Cardiac fibroblast (primary cell): Measurements from ENCODE around the gene CPA3.
A peak's percentile ranks its signal among the peaks of the same experiment; 100 is the strongest.

ENCODE experiments used
- DNase-seq, 2 donors: peaks; one replicate each; pipeline versions ENCODE4 v3.0.0 to v3.0.0-alpha.2; 2010; ENCODE audit warnings: low read depth in 2 of 2
- H3K4me3 ChIP-seq, 2 donors: replicated peaks in 1 of 2; 1 replicate in 1 of 2; 2 replicates in 1 of 2; pipeline ENCODE4 v1.5.1; 2011; ENCODE audit warnings: low read depth in 2 of 2, low read length in 2 of 2, mild to moderate bottlenecking in 2 of 2, moderate library complexity in 1 of 2
- CTCF ChIP-seq: IDR thresholded peaks from one replicate; pipeline ENCODE4 v1.5.1; 2011; ENCODE audit warnings: low read depth, mild to moderate bottlenecking, low read length, inconsistent platforms

The CPA3 gene

DNA sequence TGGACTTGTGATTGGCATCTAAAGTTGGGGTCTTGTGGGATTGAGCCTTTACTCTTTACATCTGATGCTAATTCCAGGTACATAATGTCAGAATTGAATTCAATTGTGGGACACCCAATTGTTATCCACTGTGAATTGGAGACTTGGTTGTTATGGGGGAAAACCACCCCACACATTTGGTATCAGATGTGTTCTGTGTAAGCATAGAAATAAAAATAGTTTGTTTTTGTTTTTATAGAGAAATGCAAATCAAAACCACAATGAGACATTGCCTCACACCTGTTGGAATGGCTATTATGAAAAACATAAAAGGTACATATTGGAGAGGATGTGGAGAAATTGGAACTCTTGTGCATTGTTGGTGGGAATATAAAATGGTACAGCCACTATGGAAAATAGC is 58.5 kb downstream of the CPA3 start:
- TF ChIP-seq CTCF: no peak
- DNase-seq: no peak

DNA sequence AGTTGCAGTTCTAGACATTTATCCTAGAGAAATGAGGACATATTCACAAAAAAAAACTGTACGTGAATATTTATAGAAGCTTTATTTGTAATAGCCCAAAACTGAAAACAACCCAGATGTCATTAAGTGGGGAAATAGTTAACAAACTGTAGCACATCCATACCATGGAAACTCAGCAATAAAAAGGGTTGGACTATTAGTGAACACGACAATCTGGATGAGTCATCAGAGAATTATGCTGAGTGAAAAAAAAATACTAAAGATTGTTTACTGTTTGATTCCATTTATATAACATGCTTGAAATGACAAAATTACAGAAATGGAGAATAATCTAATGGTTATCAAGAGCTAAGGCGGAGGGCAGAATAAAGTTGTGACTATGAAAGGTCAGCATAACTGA is 59.5 kb downstream of the CPA3 start:
- no peak overlapping the region for H3K4me3 ChIP-seq
- TF ChIP-seq CTCF: no peak
- DNase-seq: peak; percentile 14 to 55

More for the DNA sequence above, 58.5 kb downstream of the CPA3 start:
- no peak overlapping the region for H3K4me3 ChIP-seq

- no peak overlapping the region for H3K4me3 ChIP-seq
- no peak for DNase-seq
- TF ChIP-seq CTCF: no peak
Measured at GRCh38 chr3:148925845-148926244, 60.7 kb downstream of the CPA3 start.

- H3K4me3 ChIP-seq: no peak overlapping the region
- DNase-seq: peak in 1 of 2 donors; percentile 72
- no peak for TF ChIP-seq CTCF
Measured at GRCh38 chr3:148930752-148931151, 65.7 kb downstream of the CPA3 start.

- TF ChIP-seq CTCF: no peak
- no peak for DNase-seq
- H3K4me3 ChIP-seq: no peak overlapping the region
Measured at GRCh38 chr3:148931574-148931973, 66.5 kb downstream of the CPA3 start.

DNA sequence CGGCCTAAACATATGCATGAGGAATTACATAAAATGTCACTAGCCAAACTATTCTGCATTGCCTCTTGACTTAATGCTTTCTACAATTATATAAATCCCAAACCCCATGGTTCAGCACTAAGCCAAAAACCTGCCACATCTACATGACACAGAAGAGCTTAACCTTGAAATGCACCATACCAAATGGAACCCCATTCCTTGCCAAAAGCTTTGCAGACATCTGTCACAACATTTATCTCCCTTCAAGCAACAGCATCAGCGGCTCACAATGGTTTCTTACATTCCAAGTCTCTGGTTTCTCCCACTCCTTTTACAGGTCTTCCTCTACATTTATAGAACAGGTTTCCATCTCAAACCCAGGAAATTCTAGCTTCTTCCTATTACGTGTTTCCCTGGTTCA is 67.9 kb downstream of the CPA3 start:
- no peak overlapping the region for H3K4me3 ChIP-seq
- TF ChIP-seq CTCF: no peak
- DNase-seq: no peak

DNA sequence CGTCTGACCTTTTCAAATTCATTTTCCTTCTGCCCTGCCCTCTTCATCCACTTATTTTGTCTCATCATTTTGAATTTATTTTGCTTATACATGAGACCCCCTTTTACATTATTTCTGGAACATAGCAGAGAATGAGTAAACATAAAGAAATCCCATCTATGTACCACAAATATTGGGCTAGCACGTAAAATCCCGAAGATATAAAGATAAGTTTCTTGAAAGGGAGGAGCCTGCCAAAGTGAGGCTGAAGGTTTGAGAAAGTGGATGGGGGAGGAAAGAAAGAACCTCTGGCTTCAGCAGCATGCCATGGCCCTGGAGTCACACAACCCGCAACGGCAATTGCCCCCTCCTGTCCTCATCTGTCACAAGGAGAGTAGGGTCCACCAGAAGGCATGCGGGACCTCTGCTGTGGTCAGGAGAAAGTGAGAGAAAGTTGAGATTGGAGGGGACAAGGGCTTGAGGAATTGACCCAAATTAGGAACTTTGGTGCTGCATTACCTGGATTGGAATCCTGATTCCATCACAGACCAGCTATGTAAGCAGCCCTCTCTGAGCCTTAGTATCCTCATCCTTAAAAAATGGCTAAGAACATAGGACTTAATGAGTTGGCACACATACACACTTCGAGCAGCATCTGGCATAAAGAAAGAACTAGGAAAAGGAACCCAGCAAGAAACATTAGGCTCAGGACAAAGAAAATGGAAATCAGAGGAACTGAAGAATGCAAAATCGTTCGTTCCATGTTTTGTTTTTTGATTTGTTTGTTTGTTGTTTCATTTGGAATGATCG is 72.6 kb downstream of the CPA3 start:
- no peak for TF ChIP-seq CTCF
- no peak overlapping the region for H3K4me3 ChIP-seq
- DNase-seq: no peak
